Upper lobe of right lung (tissue), 1 donor: ENCODE measurements around the gene PEX26. TPM values are rescaled to one million over a fixed set of nuclear protein-coding genes. Genes with fewer than 3 reads are reported as not detected.

Experiments
- ATAC-seq: fragments of 200-7000 bp; cut with Tn5 transposase; one replicate; pipeline ENCODE4 v1.9.1; 2020; ENCODE audit warnings: mild to moderate bottlenecking, moderate library complexity
- DNase-seq: peaks from one replicate; pipeline ENCODE4 v3.0.0-alpha.2; 2020
- H3K27ac ChIP-seq: fragments of 200-600 bp; one replicate; pipeline ENCODE4 v1.8.0; 2022
- H3K27me3 ChIP-seq: fragments of 200-600 bp; one replicate; pipeline ENCODE4 v1.8.0; 2022; ENCODE audit warnings: mild to moderate bottlenecking
- H3K36me3 ChIP-seq: fragments of 200-600 bp; one replicate; pipeline ENCODE4 v1.8.0; 2022
- H3K4me1 ChIP-seq: fragments of 200-600 bp; one replicate; pipeline ENCODE4 v1.8.0; 2022
- H3K4me3 ChIP-seq: fragments of 200-600 bp; one replicate; pipeline ENCODE4 v1.8.0; 2022; ENCODE audit warnings: mild to moderate bottlenecking
- H3K9me3 ChIP-seq: fragments of 200-600 bp; one replicate; pipeline ENCODE4 v1.8.0; 2022
- CTCF ChIP-seq: fragments of 200-600 bp; IDR thresholded peaks from one replicate; pipeline ENCODE4 v1.8.0; 2022; ENCODE audit warnings: antibody characterized with exemption
- intact Hi-C: fragments of 100-400 bp; cut with DNase I; formaldehyde crosslinking; loops from one replicate; pipeline ENCODE4 v1.11.0; 2022
- total RNA-seq: library from RNA; stranded (reverse); fragmentation: NEBNext Ultra II Directional; extraction: Animal tissue kit (Norgen Biotek cat#: 25700); gene quantifications from one replicate; pipeline ENCODE4 v1.2.1, GENCODE V29; 2021
- donor health status: DM: no; HTN: yes; CAD: no; lungs with severe emphysema.

PEX26 gene
- total RNA-seq, 1 donor from 2014 or later: 35.5 TPM

- Histone ChIP-seq H3K9me3 (no peaks in the 10 kb centered on the region), H3K36me3 (no peaks in the 10 kb centered on the region), H3K27me3 (no peaks in the 10 kb centered on the region), H3K4me3 (no peak overlapping the region), H3K4me1 (no peaks in the 10 kb centered on the region), H3K27ac (no peak overlapping the region)
- TF ChIP-seq CTCF: no peak
- no peak for DNase-seq
- intact Hi-C loops: no loop called here
- ATAC-seq: no peak
Measured at GRCh38 chr22:18144105-18144504, 66.3 kb downstream of the PEX26 start.

DNA sequence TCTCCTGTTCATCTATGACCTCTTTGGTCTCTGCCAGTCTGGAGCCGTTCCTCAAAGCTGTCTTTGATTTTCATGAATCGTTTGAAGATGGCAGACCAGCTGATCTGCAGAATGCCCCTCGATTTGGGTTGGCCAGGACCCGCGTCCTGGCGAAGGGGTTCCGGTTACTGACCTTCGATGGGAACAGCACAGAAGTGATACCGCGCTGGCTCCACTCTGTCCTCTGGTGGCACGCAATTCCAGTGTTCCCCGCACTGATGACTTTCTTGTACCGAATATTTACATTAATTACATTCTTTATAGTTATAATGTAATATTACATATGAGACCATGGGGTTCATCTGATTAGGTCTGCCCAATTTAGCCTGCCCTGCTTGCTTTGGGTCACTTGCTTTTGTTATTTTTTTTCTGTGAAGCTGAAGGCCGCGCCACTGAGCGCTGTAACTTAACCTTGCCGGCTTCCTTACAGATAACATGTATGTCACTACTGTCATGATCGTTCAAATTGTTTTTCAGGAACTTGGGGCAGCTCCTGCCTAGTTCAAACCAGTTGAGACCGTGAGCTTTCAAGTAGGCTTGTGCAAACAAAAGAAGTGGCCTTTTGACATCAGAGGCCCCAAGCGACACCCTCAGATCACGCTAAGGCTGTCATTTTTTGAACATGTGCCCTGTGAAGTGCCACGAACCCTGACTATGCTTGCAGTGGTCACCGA is 68.0 kb downstream of the PEX26 start:
- ATAC-seq: peak; percentile 42
- no peak overlapping the region for H3K4me3 ChIP-seq

DNA sequence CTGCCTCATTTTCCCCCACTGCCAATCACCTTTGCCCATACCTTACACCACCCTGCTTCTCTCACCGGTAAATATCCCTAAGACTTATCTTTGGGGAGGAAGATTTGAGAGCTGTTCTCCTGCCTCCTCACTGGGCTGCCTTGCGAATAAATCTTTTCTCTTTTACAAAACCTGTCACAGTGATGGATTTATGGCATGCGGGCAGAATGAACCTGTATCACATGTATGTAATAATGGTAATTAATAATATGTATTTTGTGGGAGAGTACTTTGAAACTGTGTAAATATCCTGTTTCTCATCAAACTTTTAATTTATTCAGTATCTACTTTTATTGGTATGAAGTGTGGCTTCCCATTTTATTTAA is 68.6 kb downstream of the PEX26 start:
- ATAC-seq: no peak
- no peaks in the 10 kb centered on the region for H3K27me3 ChIP-seq
- H3K4me1 ChIP-seq: no peaks in the 10 kb centered on the region
- no peaks in the 10 kb centered on the region for H3K36me3 ChIP-seq
- no peak for DNase-seq
- no peak for TF ChIP-seq CTCF
- no peak overlapping the region for H3K4me3 ChIP-seq
- H3K9me3 ChIP-seq: no peaks in the 10 kb centered on the region
- H3K27ac ChIP-seq: no peak overlapping the region
- intact Hi-C loops: no loop called here

More for the DNA sequence above, 68.0 kb downstream of the PEX26 start:
- H3K36me3 ChIP-seq: no peaks in the 10 kb centered on the region
- no peak for TF ChIP-seq CTCF
- H3K9me3 ChIP-seq: no peaks in the 10 kb centered on the region
- no peak overlapping the region for H3K27ac ChIP-seq
- intact Hi-C loops: no loop called here
- peak; percentile 55 for DNase-seq
- H3K4me1 ChIP-seq: no peaks in the 10 kb centered on the region
- H3K27me3 ChIP-seq: no peaks in the 10 kb centered on the region

DNA sequence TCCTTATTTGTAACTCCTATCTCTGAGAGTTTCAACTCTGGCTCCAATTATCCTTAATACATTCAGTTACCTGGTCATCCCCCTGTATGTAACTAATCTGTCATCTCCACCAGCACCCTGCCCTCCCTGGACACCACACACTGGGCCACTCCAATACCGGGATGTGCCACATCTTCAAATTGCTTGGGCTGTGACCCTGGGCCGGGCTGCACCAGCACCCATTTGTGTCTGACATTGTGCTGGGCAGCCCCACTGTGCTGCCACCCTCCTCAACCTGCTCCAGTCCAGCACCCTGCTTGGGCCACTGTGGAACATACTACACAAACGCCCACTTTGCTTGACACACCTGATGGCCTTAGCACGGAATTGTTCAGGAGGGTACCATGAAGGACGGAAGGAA is 70.0 kb downstream of the PEX26 start:
- no peak overlapping the region for H3K27ac ChIP-seq
- no peaks in the 10 kb centered on the region for H3K9me3 ChIP-seq
- no peaks in the 10 kb centered on the region for H3K36me3 ChIP-seq
- intact Hi-C loops: no loop called here
- peak; percentile 52 for DNase-seq
- H3K4me3 ChIP-seq: no peak overlapping the region
- TF ChIP-seq CTCF: no peak
- no peak for ATAC-seq
- no peaks in the 10 kb centered on the region for H3K4me1 ChIP-seq
- H3K27me3 ChIP-seq: no peaks in the 10 kb centered on the region

- no peak for ATAC-seq
- intact Hi-C loops: no loop called here
- Histone ChIP-seq H3K9me3 (no peaks in the 10 kb centered on the region), H3K27ac (no peak overlapping the region), H3K4me3 (no peak overlapping the region), H3K4me1 (no peaks in the 10 kb centered on the region), H3K36me3 (no peaks in the 10 kb centered on the region), H3K27me3 (no peaks in the 10 kb centered on the region)
- no peak for TF ChIP-seq CTCF
- peak; percentile 52 for DNase-seq
Measured at GRCh38 chr22:18148293-18148965, 70.6 kb downstream of the PEX26 start.
